ENCODE data around the gene KREMEN1. TPM values are rescaled to one million over a fixed set of nuclear protein-coding genes. Genes with fewer than 3 reads are reported as not detected.
"Not testable (repeated sequence)": the region's sequence is repeated elsewhere in the genome, so short reads cannot be mapped to it uniquely, and the experiment has no call there.

Gene KREMEN1
- total and polyA plus RNA-seq, 3 donors from 2014 or later, result 42.5 to 54.9 (median 54.5) TPM

GRCh38 chr22:29116397-29117123 lies 43.7 kb downstream of the KREMEN1 start:
- TF ChIP-seq POLR2A (IDR thresholded peaks at IDR 0.05) (no peak), CTCF (IDR thresholded peaks at IDR 0.05) (no peak)

DNA sequence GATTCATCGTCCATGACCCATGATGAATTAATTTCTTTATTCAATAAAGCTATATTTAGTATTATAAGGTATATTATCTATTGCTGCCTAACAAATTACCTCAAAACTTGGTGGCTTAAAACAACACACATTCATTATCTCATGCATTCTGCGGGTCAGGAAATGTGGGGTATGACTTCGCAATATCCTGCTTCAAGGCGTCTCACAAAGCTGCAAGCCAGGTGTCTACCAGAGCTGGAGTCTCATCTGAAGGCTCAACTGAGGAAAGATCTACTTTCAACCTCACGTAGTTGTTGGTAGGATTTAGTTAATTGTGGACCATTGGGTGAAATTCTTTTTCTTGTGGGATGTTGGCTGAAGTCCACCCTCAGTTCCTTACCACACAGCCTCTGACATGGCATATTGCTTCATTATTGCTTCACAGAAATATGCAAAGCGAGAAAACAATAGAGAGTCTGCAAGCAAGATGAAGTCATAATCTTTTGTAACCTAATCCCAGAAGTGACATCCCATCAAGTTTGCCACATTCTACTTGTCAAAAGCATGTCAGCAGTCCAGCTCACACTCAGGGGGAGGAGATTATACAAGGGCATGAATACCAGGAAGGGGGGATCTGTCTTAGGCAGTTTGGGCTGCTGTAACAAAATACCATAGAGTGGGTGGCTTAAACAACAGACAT lies 45.1 kb downstream of the KREMEN1 start:
- Histone ChIP-seq H3K27me3 (no peaks in the 10 kb centered on the region), H3K4me3 (no peak overlapping the region), H3K4me1 (peaks cover 4% of the 10 kb centered on the region), H3K36me3 (ENCODE audit: low read depth, missing control alignments) (no peaks in the 10 kb centered on the region), H3K9me3 (no peaks in the 10 kb centered on the region), H3K27ac (no peak overlapping the region)
- WGBS, 2 donors, result 94 to 98% methylated on average over 6 of the region's 6 CpGs
- DNase-seq, result no peak
- intact Hi-C loops (cut with DNase I; ENCODE audit: low total_unique reads), result no loop called here
- TF ChIP-seq POLR2A (IDR thresholded peaks at IDR 0.05) (no peak), CTCF (IDR thresholded peaks at IDR 0.05) (no peak)

More at GRCh38 chr22:29116397-29117123, 43.7 kb downstream of the KREMEN1 start:
- Histone ChIP-seq H3K4me1 (peaks cover 4% of the 10 kb centered on the region), H3K4me3 (no peak overlapping the region), H3K36me3 (ENCODE audit: low read depth, missing control alignments) (no peaks in the 10 kb centered on the region), H3K9me3 (no peaks in the 10 kb centered on the region), H3K27me3 (no peaks in the 10 kb centered on the region), H3K27ac (no peak overlapping the region)
- WGBS, 2 donors, result 93% methylated on average over 3 of the region's 3 CpGs
- no peak for DNase-seq
- intact Hi-C loops (cut with DNase I; ENCODE audit: low total_unique reads), result no loop called here

DNA sequence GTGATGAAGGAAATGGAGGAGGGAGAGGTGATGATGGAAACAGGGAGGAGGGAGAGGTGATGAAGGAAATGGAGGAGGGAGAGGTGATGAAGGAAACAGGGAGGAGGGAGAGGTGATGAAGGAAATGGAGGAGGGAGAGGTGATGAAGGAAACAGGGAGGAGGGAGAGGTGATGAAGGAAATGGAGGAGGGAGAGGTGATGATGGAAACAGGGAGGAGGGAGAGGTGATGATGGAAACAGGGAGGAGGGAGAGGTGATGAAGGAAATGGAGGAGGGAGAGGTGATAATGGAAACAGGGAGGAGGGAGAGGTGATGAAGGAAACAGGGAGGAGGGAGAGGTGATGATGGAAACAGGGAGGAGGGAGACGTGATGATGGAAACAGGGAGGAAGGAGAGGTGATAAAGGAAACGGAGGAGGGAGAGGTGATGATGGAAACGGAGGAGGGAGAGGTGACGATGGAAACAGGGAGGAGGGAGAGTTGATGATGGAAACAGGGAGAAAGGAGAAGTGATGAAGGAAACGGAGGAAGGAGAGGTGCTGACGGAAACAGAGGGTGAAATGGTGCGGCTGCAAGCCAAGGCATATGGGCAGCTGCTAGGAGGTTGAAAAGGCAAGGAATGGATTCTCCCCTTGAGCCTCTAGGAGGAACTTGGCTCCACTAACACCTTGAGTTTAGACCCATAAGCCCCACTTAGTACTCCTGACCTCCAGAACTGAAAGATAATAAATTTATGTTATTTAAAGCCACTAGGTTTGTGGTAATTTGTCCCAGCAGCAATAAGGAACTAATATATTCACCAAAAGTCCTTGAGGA lies 47.5 kb downstream of the KREMEN1 start:
- H3K9me3 ChIP-seq; H3K27me3 ChIP-seq; H3K4me1 ChIP-seq; DNase-seq; H3K36me3 ChIP-seq (ENCODE audit: low read depth, missing control alignments); intact Hi-C loops (cut with DNase I; ENCODE audit: low total_unique reads); H3K4me3 ChIP-seq: not testable (repeated sequence)
- H3K27ac ChIP-seq, result peak overlapping the region in 1 of 2 donors; percentile 41
- 76 to 86% methylated on average over 6 of the region's 7 CpGs for WGBS, 2 donors

DNA sequence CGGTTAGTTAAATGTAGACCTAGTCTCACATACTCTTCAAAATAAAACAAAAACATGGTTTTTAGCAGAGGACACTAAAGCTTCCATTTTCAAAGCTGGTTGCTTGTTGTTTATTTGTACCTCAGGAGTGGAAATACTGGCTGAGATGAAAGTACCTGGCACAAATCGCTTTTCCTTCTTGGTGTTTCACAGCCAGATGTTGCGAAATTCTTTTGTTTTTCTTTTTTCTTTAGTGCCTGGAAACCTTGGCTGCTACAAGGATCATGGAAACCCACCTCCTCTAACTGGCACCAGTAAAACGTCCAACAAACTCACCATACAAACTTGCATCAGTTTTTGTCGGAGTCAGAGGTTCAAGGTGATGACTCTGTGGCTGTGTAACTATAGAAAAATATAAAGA lies 48.3 kb downstream of the KREMEN1 start:
- H3K27ac ChIP-seq, result peak overlapping the region in 1 of 2 donors; percentile 41
- peaks cover under 1% of the 10 kb centered on the region for H3K4me1 ChIP-seq
- no peak for DNase-seq

More for the DNA sequence above, 48.3 kb downstream of the KREMEN1 start:
- TF ChIP-seq POLR2A (IDR thresholded peaks at IDR 0.05), result no peak
- TF ChIP-seq CTCF (IDR thresholded peaks at IDR 0.05), result no peak
- no peaks in the 10 kb centered on the region for H3K27me3 ChIP-seq
- intact Hi-C loops (cut with DNase I; ENCODE audit: low total_unique reads), result no loop called here
- WGBS, 2 donors, result 62 to 67% methylated on average over 5 of the region's 5 CpGs
- no peaks in the 10 kb centered on the region for H3K9me3 ChIP-seq
- H3K4me3 ChIP-seq, result no peak overlapping the region
- no peaks in the 10 kb centered on the region for H3K36me3 ChIP-seq (ENCODE audit: low read depth, missing control alignments)
